Vagina (tissue), 2 donors: Measurements from ENCODE around the gene PODXL.

Experiments
- CTCF ChIP-seq, 3 experiments: fragments of 450-650 bp in 2 of 3; fragments of 200-600 bp in 1 of 3; sonication (generic) in 1 of 3; IDR thresholded peaks; one replicate each; pipeline ENCODE4 v1.5.1; 2017 to 2019; ENCODE audit warnings: antibody characterized with exemption in 3 of 3, mild to moderate bottlenecking in 2 of 3, moderate library complexity in 2 of 3
- POLR2AphosphoS5 ChIP-seq, 2 donors: sonication (generic); formaldehyde crosslinking; IDR thresholded peaks; one replicate each; pipeline ENCODE4 v1.9.0; 2017; ENCODE audit warnings: antibody characterized with exemption in 2 of 2, mild to moderate bottlenecking in 2 of 2, low read depth in 1 of 2; ENCODE audit not compliant: insufficient read depth in 1 of 2

GRCh38 chr7:131476740-131477139 is 79.7 kb downstream of the PODXL start:
- TF ChIP-seq CTCF (IDR thresholded peaks at IDR 0.05) (no peak), POLR2AphosphoS5 (IDR thresholded peaks at IDR 0.05; ENCODE audit: insufficient read depth in 1 of 2, low read depth in 1 of 2) (no peak)
